NCI-H1417 treated with DMSO at 0.1 percent for 48 hours (cell line): ENCODE data around the gene NUDT1.

Source experiments
- DNase-seq: peaks from one replicate; lab custom pipeline; 2025; lab: John Stamatoyannopoulos, UW

The NUDT1 gene

DNA sequence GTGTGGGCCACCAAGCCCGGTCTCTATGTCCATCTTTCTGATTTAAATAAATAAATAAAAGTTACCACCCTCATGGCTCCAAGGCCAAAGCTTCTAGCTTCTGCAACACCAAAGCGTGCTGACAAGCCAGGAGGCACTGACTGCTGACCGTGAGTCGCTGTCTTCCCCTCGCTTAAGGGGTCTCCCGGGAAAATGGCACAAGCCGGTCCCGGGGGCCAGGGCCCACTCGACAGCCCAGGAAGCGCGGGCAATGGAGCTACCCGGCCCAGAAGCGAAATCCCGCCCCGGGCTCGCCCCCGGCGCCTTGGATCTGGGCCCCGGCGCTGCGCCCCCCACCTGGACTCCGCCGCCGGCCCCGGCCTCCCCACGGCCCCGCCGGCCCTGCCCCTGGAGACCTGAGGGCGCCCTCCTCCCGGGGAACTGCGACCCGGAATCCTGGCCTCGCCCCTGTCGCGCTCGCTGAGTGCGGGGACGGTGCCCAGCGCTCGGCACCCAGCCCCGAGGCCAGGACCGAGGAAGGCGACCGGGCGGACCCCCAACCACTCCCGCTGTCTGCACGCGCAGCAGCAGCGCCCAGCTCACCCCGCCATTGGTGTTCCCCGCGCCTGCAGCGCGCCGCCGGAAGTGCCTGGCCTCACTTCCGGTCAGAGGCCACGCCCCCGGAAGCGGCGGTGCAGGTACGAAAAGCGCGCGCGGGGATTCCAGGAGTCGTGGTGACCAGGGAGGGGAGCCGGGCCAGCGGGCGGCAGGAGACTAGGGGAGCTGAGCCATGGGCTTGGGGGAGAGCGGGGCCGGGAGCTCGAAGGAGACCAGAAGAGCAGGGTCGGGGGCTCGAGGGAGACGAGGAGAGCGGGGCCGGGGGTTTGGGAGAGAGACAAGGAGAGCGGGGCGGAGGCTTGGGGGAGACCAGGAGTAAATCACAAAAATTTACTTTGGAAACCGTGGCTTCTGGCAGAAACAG, at the start of gene NUDT1, which contains the start of gene MRM2:
Gene NUDT1 (plus strand): TSS at position 647 of the 961 bp plus-strand sequence. CDS start 2,349 bp downstream, outside the sequence.
Gene MRM2 (minus strand): TSS at position 626 of the 961 bp plus-strand sequence. CDS start 36 bp downstream, at position 590.
- peak; percentile 25 for DNase-seq

DNA sequence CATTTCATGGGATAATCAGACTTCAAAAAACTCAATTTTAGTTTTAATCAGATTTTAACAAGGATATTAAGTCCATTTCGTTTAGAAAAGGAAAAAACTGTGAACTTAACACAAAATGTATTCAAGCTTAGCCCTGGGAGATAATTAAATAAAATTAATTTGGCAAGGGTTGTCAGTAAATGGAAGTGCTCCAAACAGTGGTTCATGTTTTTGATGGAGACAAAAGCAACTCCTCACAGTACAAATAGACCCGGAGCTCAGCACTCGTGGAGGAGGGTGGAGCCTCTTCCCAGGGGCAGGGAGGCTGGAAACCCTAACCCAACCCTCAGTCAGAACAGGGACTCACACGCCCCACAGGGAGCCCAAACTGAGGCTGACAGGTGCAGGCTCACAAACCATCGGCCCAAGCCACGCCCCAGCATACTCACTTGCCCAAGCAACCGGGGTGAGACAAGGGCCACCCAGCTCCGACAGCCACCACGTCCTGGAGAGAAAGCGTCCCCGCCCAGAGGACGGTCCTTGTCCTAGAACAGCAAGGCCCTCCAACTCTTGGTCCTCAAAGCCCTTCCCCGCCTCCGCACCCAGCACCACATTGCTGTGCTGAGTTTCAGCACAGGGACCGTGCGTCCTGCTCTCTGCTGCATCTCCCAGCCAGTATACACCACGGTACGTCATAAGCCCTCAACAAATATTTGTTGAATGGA, 49.0 kb upstream of the NUDT1 start:
- DNase-seq: peak; percentile 48

DNA sequence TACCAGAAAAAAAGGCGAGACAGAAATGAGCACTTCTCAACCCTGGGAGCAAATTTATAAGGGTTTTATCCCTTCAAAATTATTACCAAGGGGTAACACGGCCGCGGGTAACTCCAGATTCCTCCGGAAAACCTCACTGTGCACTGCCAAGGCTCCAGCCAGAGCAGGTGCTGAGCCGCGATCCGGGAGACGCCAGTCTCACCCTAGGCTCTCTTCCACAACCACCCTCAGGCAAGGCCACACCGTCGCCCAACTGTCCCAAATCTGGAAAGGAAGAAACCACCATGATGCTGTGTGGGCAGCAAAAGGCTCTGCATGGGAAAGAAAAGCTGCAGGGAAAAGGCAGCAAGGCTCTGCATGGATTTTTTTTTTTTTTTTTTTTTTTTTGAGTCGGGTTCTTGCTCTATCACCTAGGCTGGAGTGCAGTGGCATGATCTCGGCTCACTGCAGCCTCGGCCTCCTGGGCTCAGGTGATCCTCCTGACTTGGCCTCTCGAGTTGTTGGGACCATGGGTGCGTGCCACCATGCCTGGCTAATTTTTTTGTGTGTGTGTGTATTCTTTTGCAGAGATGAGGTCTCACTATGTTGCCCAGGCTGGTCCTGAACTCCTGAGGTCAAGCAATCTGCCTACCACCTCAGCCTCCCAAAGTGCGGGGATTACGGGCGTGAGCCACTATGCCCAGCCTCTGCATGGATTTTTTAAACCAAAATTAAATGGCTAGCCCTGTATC, 48.3 kb upstream of the NUDT1 start:
- DNase-seq: no peak

DNA sequence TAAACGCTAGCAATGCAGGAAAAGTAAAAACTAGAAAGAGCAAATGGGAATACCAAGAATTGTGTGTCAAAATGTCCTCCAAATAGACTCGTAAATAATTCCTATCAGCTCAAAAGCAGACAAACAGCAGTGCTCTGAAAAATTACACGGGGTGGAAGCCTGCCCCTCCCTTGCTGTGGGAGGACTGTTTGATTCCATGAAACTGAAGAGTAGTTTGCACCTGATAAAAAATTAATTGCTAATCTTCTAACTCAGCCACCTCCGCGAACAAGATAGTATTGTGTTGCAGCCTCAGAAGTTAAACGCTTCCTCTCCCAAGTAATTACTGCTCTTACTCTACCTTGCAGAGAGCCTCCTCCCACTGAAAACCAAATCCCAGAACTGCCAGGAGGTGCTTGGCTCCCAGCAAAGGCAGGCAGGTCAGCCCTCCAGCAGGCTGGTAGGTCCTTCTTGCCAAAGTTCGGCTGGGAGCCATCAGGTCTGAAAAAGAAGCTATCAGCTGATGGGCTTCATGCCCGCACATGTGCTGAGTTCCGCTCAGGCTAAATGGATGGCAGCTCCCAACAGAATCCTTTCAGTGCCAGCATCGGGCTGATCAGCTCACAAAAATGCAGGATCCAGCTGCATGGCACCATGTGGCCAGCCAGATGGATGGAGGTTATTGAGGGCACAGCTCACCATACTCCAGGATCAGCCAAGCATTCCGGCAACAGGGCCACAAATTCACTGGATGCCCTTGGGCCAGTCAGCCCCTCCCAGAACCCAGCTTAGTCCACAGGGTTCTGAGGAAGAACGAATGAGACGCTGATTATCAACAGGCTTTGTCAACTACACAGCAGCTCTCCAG, 46.4 kb upstream of the NUDT1 start:
- no peak for DNase-seq

DNA sequence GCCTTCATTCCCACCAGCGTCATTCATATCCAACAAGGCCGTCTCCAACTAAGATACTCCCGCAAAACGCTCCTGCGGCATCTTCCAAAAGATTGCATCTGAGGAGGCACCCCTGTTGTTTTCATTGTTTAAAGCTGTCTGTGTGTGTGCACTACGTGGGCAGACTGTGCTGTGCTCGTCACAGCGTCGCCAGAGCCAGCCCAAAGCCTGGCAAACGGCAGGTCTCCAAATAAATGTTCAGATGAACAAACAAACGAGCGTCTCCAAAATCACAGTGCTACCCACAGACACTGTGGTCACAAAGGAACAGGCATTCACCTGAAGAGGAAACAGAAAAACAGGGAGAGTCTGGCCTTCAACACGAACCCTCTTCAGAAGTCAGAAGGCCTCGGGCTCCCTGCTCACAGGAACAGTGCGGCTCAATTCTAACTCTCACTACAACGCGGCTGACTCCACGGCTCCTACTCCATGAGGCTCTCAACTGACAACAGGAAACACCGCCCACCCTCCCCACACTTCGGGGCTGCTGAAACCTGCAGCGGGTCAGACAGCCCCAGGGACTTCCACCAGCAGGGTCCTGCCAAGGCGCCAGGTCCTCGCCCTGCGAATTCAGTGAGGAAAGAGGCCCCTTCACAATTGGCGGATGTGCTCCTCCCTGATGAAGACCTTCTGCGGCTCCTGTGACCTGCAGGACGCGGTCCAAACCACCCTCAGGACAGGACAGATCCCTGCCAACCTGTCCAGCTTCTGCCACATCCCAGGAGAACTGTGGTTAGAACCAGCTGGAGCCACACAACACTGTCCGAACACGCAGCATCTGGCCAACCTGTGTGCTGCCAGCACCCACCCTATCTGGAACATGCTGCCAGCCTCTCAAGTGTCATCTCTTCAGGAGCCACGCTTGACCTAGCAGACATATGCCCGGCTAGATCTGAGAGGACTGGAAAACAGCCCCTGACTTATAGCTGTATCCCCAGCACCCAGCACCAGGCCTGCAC, 45.3 kb upstream of the NUDT1 start:
- DNase-seq: no peak

DNA sequence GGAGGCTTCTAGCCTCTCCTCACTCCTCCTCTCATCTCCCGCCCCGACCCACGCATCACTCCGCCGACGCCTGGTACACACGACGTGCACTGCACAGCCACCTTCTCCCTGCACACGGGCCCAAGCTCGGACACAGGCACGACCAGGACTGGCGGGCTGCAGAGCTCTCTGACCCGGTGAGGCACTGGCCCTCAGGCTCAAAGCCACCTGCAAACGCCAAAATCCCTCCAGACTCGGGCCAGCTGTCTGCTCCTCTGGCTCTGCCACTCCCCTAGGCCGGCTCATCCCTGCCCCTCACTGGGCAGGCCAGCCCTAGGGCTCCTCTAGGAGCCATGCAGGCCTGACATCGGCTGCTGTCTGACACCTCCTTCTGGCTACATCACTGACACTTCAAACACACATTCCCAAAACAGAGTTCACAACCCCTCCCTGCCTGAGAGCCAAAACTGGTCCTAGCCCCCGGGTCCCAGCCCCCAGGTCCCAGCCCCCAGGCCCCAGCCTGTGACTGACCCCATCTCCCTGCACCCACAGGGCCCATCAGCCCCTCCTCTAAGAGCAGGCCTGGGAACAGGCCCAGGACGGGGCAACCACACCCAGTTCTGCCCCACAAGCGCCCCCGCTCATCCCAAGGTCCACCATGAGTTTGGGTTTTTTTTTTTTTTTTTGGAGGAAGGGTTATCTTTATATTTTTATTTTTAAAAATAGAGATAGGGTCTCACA, 44.4 kb upstream of the NUDT1 start:
- DNase-seq: no peak

DNA sequence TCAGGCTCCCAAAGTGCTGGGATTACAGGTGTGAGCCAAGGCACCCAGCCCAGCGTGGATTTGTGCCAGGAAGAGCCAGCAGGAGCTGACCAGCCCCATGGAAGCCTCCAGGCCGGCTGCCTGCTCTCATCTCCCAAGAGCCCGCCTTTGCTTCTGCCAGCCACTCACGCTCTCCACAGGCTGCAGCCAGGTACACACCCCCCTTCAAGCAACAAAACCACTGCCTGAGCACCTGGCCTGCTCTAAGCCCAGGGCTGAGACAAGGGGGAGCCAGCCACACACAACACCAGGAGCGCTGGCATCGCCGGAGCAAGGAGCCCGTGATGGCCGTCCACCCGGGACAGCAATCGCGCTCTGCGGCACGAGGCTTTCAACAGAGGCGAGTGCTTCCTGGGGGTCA, 43.8 kb upstream of the NUDT1 start:
- DNase-seq: peak; percentile 27

DNA sequence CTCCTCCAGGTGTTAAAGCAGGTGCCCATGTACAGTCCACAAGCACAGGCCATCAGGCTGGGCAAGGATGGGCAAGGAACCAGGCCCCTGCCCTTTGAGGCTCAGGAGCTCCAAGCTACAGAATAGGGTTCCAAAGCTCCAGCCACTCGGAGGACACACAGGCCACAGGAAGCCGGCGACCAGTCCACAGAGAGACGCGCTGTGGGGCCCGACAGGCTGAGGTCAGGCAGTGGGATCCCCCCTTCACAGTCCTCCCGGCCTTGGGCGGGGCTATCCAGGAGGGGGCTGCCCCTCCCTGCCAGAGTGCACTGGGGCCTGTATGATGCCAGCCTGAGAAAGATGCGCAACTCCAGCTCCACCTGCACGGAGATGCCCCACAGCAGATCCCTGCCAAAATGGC, 43.3 kb upstream of the NUDT1 start:
- no peak for DNase-seq

DNA sequence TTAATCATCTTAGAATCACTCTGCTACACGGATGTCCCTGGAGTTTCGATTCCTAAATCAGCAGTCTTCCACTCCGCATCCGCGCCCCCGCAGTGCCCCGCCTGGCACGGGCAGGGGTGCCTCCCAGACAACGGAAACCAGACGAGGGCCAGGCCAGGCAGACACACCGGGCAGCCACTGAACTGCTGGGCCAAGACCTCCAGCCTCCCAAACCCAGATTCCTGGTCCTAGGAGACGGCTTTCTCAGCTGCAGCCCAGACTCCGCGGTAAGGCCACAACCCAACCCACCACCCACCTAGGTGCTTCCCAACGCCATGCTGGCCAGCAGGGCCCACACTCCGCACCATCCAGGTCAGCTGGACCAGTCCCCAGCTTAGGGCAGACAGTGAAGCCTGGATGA, 42.5 kb upstream of the NUDT1 start:
- no peak for DNase-seq

DNA sequence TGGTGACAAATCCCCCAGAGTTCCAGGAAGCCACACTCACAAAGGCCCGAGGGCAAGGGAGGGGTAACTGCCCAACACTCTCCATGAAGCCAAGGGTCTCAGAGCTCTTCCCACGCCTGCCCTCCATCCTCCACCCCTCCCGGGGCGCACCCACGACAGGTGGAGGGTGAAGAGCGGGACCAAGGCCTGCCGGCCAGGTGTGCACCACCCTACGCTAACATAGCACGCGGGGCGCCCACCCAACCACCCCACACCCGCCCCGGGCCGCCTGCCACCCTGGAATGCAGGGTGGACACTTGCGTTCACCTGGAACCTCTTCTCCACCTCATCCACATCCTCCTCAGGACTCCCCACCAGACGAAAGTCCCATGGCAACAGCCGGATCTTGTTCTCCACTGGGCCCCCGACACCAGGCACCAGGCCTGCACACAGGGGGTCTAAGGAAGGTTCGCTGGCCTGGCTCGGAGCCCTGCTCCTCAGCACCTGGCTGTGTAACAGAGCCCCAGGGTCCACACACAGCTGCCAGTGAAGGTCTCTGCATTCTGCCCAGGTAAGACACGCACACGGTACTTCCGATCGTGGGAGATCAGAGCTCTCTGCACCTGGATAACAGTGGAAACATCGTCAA, 42.0 kb upstream of the NUDT1 start:
- no peak for DNase-seq

DNA sequence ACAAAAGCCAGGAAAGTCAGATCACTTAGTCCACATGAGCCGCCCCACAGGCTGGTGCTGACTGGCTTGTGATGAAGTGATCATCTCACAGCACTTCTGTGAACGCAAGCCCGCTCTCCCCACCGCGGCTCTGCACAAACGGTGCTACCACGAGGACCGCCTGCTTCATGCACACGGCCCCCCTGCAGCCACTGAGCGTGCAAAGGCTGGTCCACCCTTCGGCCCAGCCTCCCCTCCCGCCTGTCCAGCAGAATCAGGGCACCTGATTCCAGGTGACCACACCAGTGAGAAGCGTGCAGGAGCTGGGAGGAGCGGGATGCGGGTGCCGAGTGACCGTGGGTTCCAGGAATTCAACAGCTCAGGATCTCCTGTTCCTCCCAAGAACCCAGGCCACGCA, 41.4 kb upstream of the NUDT1 start:
- no peak for DNase-seq

DNA sequence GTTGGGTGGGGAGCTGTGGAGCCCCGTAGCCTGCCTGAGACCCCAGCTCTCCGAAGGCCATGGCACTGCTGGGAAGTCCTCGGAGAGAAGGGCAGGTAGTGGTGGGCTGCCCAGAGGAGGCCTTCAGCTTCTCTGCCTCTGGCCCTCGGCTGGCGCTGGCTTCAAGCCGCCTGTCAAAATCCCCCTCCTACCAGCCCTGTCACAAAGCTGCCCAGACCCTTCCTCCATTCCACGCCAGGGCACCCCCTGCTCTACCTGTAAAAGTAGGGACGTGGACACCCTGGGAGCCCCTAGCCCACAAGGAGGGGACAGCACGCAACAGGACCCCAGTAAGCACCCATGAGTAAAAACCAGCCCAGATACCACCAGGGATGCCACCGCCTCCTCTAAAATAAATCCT, 40.9 kb upstream of the NUDT1 start:
- no peak for DNase-seq

DNA sequence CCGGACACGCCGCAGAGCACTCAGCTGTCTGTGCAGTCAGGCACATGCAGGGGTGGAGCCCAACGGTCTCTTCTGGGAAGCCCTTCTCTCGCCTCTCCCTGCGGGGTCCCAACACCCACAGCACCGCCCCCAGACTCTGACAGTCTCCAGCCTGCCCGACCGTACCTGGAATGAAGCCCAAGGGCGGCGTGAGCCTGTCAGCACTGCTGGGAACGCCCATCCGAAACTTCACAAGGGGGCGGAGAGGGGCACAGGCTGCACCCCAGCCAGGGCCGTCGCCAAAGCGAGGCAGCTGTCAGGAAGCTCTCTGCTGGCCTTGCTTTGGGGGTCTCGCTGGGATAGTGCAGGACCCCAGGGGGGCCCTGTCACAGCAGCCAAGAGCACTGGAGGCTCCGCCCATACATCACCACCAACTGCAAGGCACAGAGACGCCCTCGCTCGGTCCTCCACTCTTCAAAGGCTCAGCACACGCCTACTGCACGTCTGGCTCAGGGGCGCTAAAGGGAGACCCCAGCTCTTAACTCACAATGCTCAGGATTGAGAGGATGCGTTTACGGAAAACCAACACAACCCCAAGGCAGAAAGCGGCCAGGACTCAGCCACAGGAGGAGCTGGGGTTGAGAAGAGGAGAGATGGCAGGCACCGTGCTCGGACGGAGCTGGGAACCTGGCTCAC, 40.2 kb upstream of the NUDT1 start:
- no peak for DNase-seq

DNA sequence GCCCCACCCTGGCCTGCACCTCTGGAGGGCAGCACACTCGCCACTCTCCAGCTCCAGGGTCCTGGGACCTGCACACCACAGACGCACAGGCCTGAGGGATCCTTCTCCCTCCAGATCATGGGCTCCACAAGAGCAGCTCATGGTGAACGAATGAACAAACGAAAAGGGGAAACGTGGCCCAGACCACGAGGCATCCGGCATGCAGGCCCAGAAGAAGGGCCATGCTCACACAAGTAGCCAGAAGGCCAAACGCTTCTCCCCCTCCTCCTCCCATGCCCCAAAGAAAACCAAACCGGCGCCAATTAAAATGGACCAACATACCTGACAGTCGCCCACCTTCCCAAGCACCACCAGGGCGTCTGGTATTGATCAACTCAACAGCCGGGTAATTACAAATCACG, 39.7 kb upstream of the NUDT1 start:
- no peak for DNase-seq

DNA sequence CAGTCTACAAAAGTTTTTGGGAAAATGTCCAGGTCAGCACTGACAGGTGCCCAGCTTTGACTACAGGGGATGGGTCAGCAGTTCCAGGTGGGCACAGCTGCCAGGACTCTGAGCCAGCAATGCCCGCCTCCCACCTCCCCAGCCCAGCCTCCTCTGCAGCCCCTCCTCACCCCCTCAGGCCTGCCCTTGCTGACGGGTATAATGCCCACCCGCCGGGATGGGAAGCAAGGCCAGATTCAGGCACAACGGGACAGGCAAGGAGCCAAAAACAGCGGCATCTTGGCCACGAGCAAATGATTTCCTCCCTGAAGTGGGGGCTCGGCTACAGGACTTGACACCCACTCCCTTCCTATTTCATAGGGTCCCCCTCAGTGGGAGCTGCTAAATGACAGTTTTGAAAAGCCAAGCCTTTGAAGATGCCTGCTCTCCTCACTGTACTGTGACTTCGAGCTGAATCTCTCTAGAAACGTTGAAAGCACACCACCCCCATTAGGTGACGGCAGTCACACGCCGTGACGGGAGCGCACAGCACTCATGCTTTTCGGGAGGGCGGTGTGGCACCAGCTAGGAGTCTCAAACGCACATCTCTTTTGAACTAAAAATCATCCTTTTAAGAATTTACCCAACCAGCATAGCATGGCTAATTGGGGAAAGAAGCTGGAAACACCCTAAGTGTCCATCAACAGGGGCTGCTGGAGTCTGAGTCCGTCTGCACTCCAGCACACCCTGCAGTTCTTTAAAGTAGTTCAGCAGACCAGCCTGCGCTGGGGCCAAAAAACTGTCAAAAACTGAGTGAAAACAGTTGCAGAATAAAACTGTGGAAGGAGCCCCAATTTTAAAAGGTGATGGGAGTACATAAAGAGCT, 38.9 kb upstream of the NUDT1 start:
- DNase-seq: no peak

DNA sequence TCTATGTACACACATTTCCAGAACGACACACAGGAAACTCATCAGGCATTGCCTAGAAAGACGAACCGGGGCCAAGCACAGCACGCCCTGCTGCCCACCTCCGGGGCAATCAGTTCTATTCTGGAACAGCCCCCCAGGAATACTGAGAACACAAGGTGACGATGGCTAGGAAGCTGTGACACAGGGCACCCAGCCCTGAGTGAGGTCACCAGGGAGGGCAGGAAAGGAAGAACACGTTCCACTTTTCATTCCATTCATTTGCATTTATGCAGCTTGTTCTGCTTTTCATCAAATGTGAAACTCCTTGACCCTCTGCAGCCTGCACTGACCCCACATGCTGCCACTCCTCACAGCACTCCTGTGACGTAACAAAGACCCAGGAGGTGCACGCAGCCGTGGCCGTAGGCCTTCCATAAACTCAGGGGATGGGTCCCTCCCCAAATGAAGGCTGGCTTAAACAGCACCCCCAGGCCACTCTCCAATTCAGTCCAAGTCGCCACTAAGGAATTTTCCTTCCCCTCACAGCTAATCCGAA, 38.2 kb upstream of the NUDT1 start:
- no peak for DNase-seq

DNA sequence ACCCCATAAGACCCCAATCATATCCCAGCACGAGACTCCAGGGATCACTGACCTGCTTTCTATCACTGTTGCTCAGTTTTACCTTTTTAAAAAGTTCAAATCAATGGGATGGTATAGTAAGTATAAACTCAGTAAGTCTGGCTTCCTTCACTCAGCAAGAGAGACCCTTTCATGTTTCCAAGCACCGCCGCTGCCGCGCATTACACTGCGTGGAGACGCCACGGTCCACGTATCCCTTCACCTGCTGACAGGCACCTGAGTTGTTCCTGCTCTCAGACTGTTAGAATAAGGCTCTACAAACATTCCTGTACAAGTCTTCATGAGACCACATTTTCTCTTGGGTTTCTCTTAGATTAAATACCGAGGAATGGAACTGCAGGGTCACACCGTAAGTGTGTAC, 37.6 kb upstream of the NUDT1 start:
- no peak for DNase-seq
